DMS114 treated with DMSO at 0.1 percent for 48 hours (cell line): ENCODE results near the gene LIN7A.
"Not testable (repeated sequence)": the region's sequence is repeated elsewhere in the genome, so short reads cannot be mapped to it uniquely, and the experiment has no call there.

Experiments
- DNase-seq: peaks from one replicate; lab custom pipeline; 2025; ENCODE audit not compliant: unreplicated experiment; lab: John Stamatoyannopoulos, UW

Gene LIN7A

DNA sequence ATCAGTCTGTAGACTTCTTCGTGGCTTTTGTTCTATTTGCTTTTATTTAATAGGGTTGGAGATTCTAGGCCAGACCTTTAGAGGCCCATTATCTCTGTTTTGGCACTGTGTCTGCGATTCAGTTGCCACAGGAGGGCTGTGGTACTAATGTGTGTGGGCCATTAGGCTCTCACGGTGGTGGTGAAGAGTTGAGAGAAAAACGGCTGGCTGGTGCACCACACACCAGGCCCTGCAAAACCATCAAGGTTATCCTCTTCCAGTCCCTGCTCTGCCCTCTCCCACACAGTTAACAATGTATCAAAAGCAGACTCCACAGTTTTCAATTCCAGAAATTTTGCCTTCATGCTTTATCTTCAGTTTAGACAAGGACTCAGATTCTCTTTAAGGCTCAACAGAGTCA is 123.3 kb downstream of the LIN7A start:
- no peak for DNase-seq

- no peak for DNase-seq
Observed at GRCh38 chr12:80813820-80814219, 123.9 kb downstream of the LIN7A start.

DNA sequence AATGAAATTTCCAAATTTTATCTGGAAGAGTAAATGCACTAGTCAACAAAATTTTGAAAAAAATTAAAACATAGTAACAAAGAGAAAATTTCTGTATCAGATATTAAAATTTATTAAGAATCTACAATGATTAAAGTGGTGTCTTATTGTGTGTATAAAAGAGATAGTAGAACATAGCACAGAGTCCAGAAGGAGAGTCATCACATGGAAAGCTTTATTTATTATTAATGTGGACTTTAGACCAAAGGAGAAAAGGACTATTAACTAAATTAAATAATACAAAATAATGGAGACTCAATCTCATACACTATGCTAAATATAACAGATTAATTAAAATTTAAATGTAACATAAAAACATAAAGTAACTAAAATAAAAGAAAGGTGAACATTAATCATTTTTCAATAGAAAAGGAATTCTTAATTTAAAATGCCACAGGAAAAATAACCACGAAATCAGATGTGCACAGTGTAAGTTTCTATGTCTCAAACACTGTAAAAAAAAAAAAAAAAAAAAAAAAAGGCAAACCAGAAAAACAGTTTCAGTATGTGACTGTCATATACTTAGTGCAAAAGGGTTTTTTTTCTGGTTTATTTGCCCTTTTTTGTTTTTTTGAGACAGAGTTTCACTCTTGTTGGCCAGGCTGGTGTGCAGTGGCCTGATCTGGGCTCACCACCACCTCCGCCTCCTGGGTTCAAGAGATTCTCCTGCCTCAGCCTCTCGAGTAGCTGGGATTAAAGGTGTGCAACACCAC is 125.6 kb downstream of the LIN7A start:
- no peak for DNase-seq

DNA sequence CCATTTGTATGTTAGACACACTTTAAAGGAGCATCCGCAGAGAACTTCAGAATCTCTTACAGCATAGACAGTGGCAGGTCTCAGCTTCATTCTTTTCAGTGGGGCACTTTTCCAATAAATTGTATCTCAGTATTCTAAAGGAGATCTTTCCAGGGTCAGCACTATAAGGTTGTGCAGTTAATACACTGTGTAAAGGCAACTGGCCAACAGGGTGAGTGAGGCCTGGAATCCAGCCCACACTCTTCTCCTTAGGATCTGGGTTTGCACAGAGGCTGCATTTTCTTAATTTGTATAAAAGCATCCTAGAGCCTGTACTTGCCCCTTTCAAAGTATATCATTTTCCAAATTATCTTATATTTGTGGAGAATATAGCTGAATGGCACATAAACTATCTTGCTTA is 126.9 kb downstream of the LIN7A start:
- no peak for DNase-seq

GRCh38 chr12:80807640-80808288 is 130.0 kb downstream of the LIN7A start:
- no peak for DNase-seq

DNA sequence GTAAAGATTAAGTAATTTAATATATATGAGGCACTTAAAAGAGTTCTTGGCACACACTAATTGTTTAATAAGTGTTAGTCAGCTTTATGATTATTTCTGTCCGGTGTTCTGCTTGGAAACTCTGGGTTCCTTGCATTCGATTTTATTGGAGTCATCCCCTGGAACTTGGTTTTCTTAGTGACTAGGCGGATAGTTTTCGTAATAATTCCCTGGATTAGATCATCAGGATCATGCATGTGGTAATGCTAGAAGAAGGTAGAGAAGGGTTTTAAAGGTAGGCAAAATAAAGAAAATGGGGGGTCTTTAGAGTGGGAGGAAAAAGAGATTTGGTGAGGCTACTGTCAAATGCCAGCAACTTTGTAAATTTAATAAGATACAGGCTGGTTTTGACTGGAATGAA is 132.6 kb downstream of the LIN7A start:
- DNase-seq: no peak

- no peak for DNase-seq
Observed at GRCh38 chr12:80802652-80803400, 134.9 kb downstream of the LIN7A start.

GRCh38 chr12:80798281-80798680 is 139.5 kb downstream of the LIN7A start:
- no peak for DNase-seq

GRCh38 chr12:80794551-80794950 is 143.2 kb downstream of the LIN7A start:
- no peak for DNase-seq

- no peak for DNase-seq
Observed at GRCh38 chr12:80792861-80793260, 144.9 kb downstream of the LIN7A start.

- DNase-seq: no peak
Observed at GRCh38 chr12:80791863-80792262, 145.9 kb downstream of the LIN7A start.

GRCh38 chr12:80788407-80788806 is 149.3 kb downstream of the LIN7A start:
- not testable (repeated sequence) for DNase-seq

GRCh38 chr12:80782963-80783470 is 154.7 kb downstream of the LIN7A start:
- not testable (repeated sequence) for DNase-seq

GRCh38 chr12:80781313-80781712 is 156.4 kb downstream of the LIN7A start:
- no peak for DNase-seq

- DNase-seq: no peak
Observed at GRCh38 chr12:80780746-80781145, 157.0 kb downstream of the LIN7A start.

DNA sequence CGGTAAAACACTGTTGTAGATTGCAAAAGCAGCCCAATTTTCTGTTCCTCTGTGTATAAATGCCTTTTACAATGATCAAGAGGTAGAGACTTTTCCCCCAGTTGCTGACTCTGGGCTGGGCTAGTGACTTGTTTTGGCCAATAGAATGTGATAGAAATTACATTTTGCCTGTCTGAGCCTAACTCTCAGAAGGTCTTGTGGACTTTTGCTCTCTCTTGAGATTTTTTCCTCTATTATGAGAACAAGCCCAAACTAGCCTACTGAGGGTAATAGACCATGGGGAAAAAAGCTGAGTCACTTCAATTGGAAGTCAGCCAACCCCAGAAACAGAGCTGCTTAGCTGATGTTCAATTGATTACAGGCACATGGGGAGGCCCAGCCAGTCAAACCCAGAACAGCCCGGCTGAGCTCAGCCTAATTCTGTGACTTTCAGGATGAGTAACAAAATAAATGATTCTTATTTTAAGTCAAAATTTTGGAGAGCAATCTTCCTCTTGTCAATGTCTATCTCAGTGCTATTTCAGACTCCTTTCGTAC is 159.7 kb downstream of the LIN7A start:
- no peak for DNase-seq

GRCh38 chr12:80777587-80777986 is 160.1 kb downstream of the LIN7A start:
- DNase-seq: no peak

DNA sequence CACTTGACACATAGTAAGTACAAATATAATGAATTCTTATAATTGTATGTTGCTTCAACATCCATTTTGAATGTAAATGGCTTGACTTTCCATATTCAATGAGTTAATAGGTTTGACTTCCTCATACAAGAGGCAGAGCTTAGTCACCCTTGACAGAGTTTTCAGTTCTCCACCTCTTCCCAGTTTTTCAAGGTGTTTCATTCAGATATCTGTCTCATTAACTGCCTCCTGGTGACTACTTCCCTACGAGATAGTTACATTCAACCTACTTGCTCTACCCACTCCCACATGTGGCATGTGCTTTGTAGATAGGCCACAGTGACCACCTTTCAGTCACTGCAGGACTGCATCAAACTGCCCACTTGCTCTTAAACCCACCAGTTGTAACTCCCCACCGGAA is 161.0 kb downstream of the LIN7A start:
- no peak for DNase-seq

DNA sequence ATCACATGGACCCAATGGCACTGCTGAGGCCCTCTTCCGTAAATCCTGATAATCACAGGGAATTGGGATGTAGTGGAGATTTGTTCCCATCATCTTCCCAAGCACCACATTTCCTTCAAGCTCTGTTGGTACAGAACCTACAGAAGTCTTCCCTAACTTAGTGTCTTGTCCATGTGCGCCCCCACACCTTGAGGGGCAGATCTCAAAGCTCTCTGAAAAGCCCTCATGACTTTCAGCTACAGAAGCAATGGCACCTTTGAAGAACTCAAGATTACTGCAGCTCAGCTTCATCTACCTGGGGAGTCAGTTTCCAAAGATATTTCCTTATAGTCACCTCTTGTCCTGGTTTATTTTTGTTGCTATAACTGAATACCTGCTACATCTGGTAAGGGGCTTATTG is 166.8 kb downstream of the LIN7A start:
- no peak for DNase-seq

DNA sequence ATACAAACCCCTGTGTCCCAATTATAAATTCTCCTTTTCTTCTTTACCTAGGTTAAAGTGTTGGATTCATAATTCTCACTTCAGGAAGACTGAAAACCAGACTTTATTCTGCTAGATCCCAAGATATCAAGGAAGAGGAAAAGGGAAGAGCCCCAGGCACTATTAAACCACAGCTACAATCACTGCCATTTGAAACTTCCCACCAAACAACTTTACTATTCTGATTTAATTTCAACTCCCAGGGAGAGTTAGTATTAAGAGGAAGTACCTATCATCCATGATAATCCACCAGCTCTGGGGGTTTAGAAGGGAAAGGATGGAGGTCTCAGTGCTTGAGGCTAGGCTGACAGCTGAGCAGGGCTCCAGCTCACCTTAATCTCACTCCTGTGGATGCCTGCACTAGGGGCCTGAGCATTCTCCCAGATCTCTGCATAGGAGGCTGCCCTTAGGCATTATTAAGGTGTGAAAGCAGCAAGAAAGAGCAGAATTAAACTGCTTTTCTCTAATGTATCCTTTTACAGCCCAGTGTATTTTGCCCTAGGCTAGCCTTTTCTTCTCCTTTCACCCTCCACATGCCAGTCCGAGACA is 168.1 kb downstream of the LIN7A start:
- no peak for DNase-seq

DNA sequence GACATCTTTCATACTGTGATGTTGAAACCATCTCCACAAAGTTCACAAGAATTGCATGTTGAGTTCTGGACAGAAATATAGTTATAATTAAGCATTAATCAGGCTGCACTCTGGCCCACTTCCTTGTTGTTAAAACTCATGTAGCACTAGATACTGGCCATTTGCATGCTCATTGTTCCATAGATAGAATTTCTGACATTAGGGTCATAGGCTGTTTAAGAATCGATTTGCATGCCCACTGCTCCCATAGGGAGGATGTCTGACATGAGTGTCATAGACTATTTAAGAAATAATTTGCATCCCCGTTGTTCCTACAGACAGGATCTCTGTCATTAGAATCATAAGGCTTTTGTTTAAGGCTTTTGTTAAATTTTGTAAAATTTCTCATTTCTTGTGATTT is 170.8 kb downstream of the LIN7A start:
- no peak for DNase-seq
